H9 (cell line): Measurements from ENCODE around the gene POLK. TPM values are rescaled to one million over a fixed set of nuclear protein-coding genes. Genes with fewer than 3 reads are reported as not detected.
A peak's percentile ranks its signal among the peaks of the same experiment; 100 is the strongest.

Experiments
- DNase-seq: peaks from one replicate; pipeline ENCODE4 v3.0.0-alpha.2; 2017
- H2AFZ ChIP-seq: one replicate; pipeline ENCODE4 v1.6.1; 2013; ENCODE audit warnings: mild to moderate bottlenecking, low read length, control low read depth, moderate library complexity
- H2AK5ac ChIP-seq: 2 replicates; pipeline ENCODE4 v1.6.1; 2013; ENCODE audit warnings: low read length, control low read depth, mixed read lengths; ENCODE audit not compliant: insufficient read length
- H2BK120ac ChIP-seq: one replicate; pipeline ENCODE4 v1.6.1; 2013; ENCODE audit warnings: low read depth, mild to moderate bottlenecking, low read length, control low read depth, inconsistent platforms; ENCODE audit not compliant: poor library complexity, severe bottlenecking
- H2BK12ac ChIP-seq: 2 replicates; pipeline ENCODE4 v1.6.1; 2013; ENCODE audit warnings: low read length, control low read depth, mixed read lengths, low read depth; ENCODE audit not compliant: insufficient read length
- H2BK15ac ChIP-seq: 2 replicates; pipeline ENCODE4 v1.6.1; 2013; ENCODE audit warnings: low read depth, low read length, control low read depth
- H2BK20ac ChIP-seq: one replicate; pipeline ENCODE4 v1.6.1; 2013; ENCODE audit warnings: low read depth, mild to moderate bottlenecking, low read length, control low read depth, inconsistent platforms; ENCODE audit not compliant: poor library complexity, severe bottlenecking
- H2BK5ac ChIP-seq: 2 replicates; pipeline ENCODE4 v1.6.1; 2013; ENCODE audit warnings: low read length, control low read depth, mixed read lengths; ENCODE audit not compliant: insufficient read length
- H3K14ac ChIP-seq: 2 replicates; pipeline ENCODE4 v1.6.1; 2013; ENCODE audit warnings: low read length, control low read depth; ENCODE audit not compliant: insufficient read depth
- H3K18ac ChIP-seq: 2 replicates; pipeline ENCODE4 v1.6.1; 2013; ENCODE audit warnings: low read depth, mild to moderate bottlenecking, mixed read lengths, low read length, control low read depth; ENCODE audit not compliant: insufficient read length
- H3K23ac ChIP-seq: 2 replicates; pipeline ENCODE4 v1.6.1; 2013; ENCODE audit warnings: low read length, control low read depth, mixed read lengths, low read depth; ENCODE audit not compliant: insufficient read length
- H3K23me2 ChIP-seq: 2 replicates; pipeline ENCODE4 v1.6.1; 2013; ENCODE audit warnings: low read depth, mild to moderate bottlenecking, mixed read lengths, low read length, control low read depth; ENCODE audit not compliant: insufficient read length, poor library complexity, severe bottlenecking
- H3K27ac ChIP-seq: 2 replicates; pipeline ENCODE4 v1.5.1; 2013; ENCODE audit warnings: low read length, control low read depth, mixed read lengths, low read depth; ENCODE audit not compliant: insufficient read length
- H3K27me3 ChIP-seq: 2 replicates; pipeline ENCODE4 v1.6.1; 2013; ENCODE audit warnings: low read length, control low read depth, inconsistent platforms; ENCODE audit not compliant: insufficient read depth
- H3K4ac ChIP-seq: 2 replicates; pipeline ENCODE4 v1.6.1; 2013; ENCODE audit warnings: low read depth, mild to moderate bottlenecking, control low read depth, inconsistent platforms, low read length, moderate library complexity
- H3K4me1 ChIP-seq: 2 replicates; pipeline ENCODE4 v1.6.1; 2013; ENCODE audit warnings: low read length, control low read depth, inconsistent platforms; ENCODE audit not compliant: insufficient read depth
- H3K4me2 ChIP-seq: 2 replicates; pipeline ENCODE4 v1.6.1; 2013; ENCODE audit warnings: low read length, control low read depth, mixed read lengths; ENCODE audit not compliant: insufficient read length, insufficient read depth
- H3K56ac ChIP-seq: 2 replicates; pipeline ENCODE4 v1.6.1; 2013; ENCODE audit warnings: low read depth, mild to moderate bottlenecking, mixed read lengths, low read length, control low read depth; ENCODE audit not compliant: insufficient read length
- H3K79me1 ChIP-seq: 2 replicates; pipeline ENCODE4 v1.6.1; 2013; ENCODE audit warnings: low read depth, mild to moderate bottlenecking, moderate library complexity, low read length, control low read depth, inconsistent platforms; ENCODE audit not compliant: insufficient read depth, poor library complexity, severe bottlenecking
- H3K79me2 ChIP-seq: 2 replicates; pipeline ENCODE4 v1.6.1; 2013; ENCODE audit warnings: low read length, control low read depth, inconsistent platforms; ENCODE audit not compliant: insufficient read depth
- H3K9ac ChIP-seq: 2 replicates; pipeline ENCODE4 v1.6.1; 2013; ENCODE audit warnings: low read length, control low read depth, mixed read lengths; ENCODE audit not compliant: insufficient read length; ENCODE audit errors: extremely low read depth
- H3K9me3 ChIP-seq: one replicate; pipeline ENCODE4 v1.6.1; 2013; ENCODE audit warnings: low read depth, low read length, inconsistent platforms; ENCODE audit not compliant: control insufficient read depth
- H3T11ph ChIP-seq: one replicate; pipeline ENCODE4 v1.6.1; 2013; ENCODE audit warnings: mild to moderate bottlenecking, low read length, control low read depth, inconsistent platforms
- H4K20me1 ChIP-seq: one replicate; pipeline ENCODE4 v1.6.1; 2013; ENCODE audit not compliant: control insufficient read depth, insufficient read length, insufficient read depth
- H4K5ac ChIP-seq: 2 replicates; pipeline ENCODE4 v1.6.1; 2013; ENCODE audit warnings: low read depth, mild to moderate bottlenecking, mixed read lengths, low read length, control low read depth; ENCODE audit not compliant: insufficient read length
- H4K8ac ChIP-seq: replicated peaks from 2 replicates; pipeline ENCODE4 v1.6.1; 2013; ENCODE audit warnings: low read length, control low read depth, mixed read lengths, low read depth; ENCODE audit not compliant: insufficient read length
- H4K91ac ChIP-seq: 2 replicates; pipeline ENCODE4 v1.6.1; 2013; ENCODE audit warnings: low read depth, mild to moderate bottlenecking, moderate library complexity, mixed read lengths, low read length, control low read depth; ENCODE audit not compliant: insufficient read length
- H3K27ac Mint-ChIP-seq, 3 experiments: 2 replicates in 2 of 3; 3 replicates in 1 of 3; pipeline ENCODE4 v1.8.0; 2020 to 2021; ENCODE audit warnings: mixed read lengths in 3 of 3, mild to moderate bottlenecking in 1 of 3, moderate library complexity in 1 of 3
- H3K27me3 Mint-ChIP-seq: 2 replicates; pipeline ENCODE4 v1.8.0; 2021; ENCODE audit warnings: low read depth, mild to moderate bottlenecking, moderate library complexity, mixed read lengths
- H3K36me3 Mint-ChIP-seq, 3 experiments: 2 replicates in 2 of 3; 3 replicates in 1 of 3; pipeline ENCODE4 v1.8.0; 2020 to 2021; ENCODE audit warnings: low read depth in 3 of 3, mixed read lengths in 3 of 3; ENCODE audit not compliant: insufficient read depth in 1 of 3
- H3K4me1 Mint-ChIP-seq, 2 experiments: 2 replicates each; pipeline ENCODE4 v1.8.0; 2020; ENCODE audit warnings: mixed read lengths in 2 of 2
- H3K4me3 Mint-ChIP-seq, 2 experiments: 2 replicates in 1 of 2; 3 replicates in 1 of 2; pipeline ENCODE4 v1.8.0; 2020 to 2021; ENCODE audit warnings: mild to moderate bottlenecking in 2 of 2, mixed read lengths in 2 of 2, moderate library complexity in 1 of 2
- H3K9me3 Mint-ChIP-seq, 2 experiments: 2 replicates in 1 of 2; 3 replicates in 1 of 2; pipeline ENCODE4 v1.8.0; 2020; ENCODE audit warnings: mild to moderate bottlenecking in 2 of 2, mixed read lengths in 2 of 2, moderate library complexity in 1 of 2
- WGBS: extraction: QIAGEN DNeasy Blood & Tissue Kit; methylation state at CpG from one replicate; pipeline ENCODE4 v1.1.7; 2013; ENCODE audit warnings: missing lambda C conversion rate, low lambda C conversion rate, mixed read lengths; ENCODE audit not compliant: insufficient read length; ENCODE audit errors: extremely low coverage; 5-methylcytosine and 5-hydroxymethylcytosine counted together
- total RNA-seq: library from RNA; stranded (reverse); gene quantifications from 2 replicates; pipeline ENCODE4 v1.2.1, GENCODE V29; 2021
- TF ChIP-seq, protein P1 (sequence below): fragments of 200-600 bp; sonication (generic); conservative IDR thresholded peaks from 3 replicates; pipeline ENCODE4 v1.8.0; 2021; ENCODE audit warnings: antibody characterized with exemption, mild to moderate bottlenecking

The POLK gene
- total RNA-seq, 1 experiment from 2014 or later: 7.6 TPM

DNA sequence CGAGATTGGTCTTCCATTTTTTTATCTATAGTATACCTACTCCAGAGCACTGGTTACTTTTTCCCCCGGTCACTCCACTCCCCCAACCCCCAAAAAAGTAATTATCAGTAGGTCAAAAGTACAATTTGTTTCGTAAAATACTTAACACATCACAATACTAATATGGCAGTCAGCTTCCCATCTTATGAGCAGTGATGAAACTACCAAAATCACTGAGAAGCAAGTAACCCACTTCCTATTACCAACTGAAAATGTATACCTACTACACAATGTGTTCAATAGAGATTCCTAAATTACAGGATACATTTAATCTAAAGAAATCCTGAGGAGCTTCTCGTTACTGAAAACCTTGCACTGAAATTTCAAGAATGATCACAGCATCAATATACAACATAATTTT lies 2.1 kb upstream of the POLK start:
- Histone ChIP-seq H3K79me2 (peaks cover 9% of the 10 kb centered on the region; the same call in 1 of the 2 replicates), H4K5ac (no peak overlapping the region), H2BK120ac (no peak overlapping the region), H4K8ac (no peak overlapping the region), H4K20me1 (no peaks in the 10 kb centered on the region), H2AK5ac (no peak overlapping the region), H3K4me2 (peak overlapping the region; percentile 99), H3K14ac (no peak overlapping the region), H3K18ac (no peak overlapping the region), H3K56ac (no peak overlapping the region), H3K9me3 (no peaks in the 10 kb centered on the region), H3K23ac (no peak overlapping the region), H2AFZ (no peak overlapping the region), H2BK12ac (no peak overlapping the region), H3K4ac (no peak overlapping the region), H4K91ac (no peak overlapping the region), H2BK5ac (no peak overlapping the region), H2BK15ac (no peak overlapping the region), H3K27me3 (no peaks in the 10 kb centered on the region), H3K79me1 (peaks cover 3% of the 10 kb centered on the region), H3T11ph (no peak overlapping the region), H3K27ac (no peak overlapping the region), H3K9ac (no peak overlapping the region), H3K4me1 (no peaks in the 10 kb centered on the region), H2BK20ac (no peak overlapping the region), H3K23me2 (peaks cover 5% of the 10 kb centered on the region)
- TF ChIP-seq, protein P1, sequence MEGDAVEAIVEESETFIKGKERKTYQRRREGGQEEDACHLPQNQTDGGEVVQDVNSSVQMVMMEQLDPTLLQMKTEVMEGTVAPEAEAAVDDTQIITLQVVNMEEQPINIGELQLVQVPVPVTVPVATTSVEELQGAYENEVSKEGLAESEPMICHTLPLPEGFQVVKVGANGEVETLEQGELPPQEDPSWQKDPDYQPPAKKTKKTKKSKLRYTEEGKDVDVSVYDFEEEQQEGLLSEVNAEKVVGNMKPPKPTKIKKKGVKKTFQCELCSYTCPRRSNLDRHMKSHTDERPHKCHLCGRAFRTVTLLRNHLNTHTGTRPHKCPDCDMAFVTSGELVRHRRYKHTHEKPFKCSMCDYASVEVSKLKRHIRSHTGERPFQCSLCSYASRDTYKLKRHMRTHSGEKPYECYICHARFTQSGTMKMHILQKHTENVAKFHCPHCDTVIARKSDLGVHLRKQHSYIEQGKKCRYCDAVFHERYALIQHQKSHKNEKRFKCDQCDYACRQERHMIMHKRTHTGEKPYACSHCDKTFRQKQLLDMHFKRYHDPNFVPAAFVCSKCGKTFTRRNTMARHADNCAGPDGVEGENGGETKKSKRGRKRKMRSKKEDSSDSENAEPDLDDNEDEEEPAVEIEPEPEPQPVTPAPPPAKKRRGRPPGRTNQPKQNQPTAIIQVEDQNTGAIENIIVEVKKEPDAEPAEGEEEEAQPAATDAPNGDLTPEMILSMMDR: no peak
- no peak for DNase-seq
- no peaks in the 10 kb centered on the region; a peak in 1 of 5 replicates for H3K9me3 Mint-ChIP-seq
- H3K4me3 Mint-ChIP-seq: peak overlapping the region; percentile 95 to 99
- H3K27me3 Mint-ChIP-seq: no peaks in the 10 kb centered on the region
- no CpG with 5 or more reads among the region's 4 CpGs for WGBS
- H3K27ac Mint-ChIP-seq: peak overlapping the region in 1 of 3 experiments; percentile 79; a peak in 1 of 7 replicates
- H3K36me3 Mint-ChIP-seq: peaks cover 2 to 16% (median 11%) of the 10 kb centered on the region in 3 experiments
- peaks cover 19 to 23% of the 10 kb centered on the region in 2 experiments for H3K4me1 Mint-ChIP-seq
